A549 treated with RU486 at 1 μM for 4 hours (cell line): ENCODE measurements around the gene ZNF668. TPM values are rescaled to one million over a fixed set of nuclear protein-coding genes. Genes with fewer than 3 reads are reported as not detected.

Experiments
- total RNA-seq: library from RNA; stranded (reverse); fragments of 200-300 nt; extraction: Qiagen RNA extraction; gene quantifications from 5 replicates; pipeline ENCODE4 v1.2.3, GENCODE V29; 2022; ENCODE audit warnings: low read depth

The ZNF668 gene
- 11.0 to 20.6 TPM (median 18.0 TPM) in 5 replicates for total RNA-seq

GRCh38 chr16:31073970-31074813 is at the start of gene ZNF668, which contains the start of gene ZNF646:
ZNF668 (minus strand) TSS chr16:31074240; CDS start chr16:31064459, 9,781 bp downstream.
ZNF646 (plus strand) TSS chr16:31074422; CDS start chr16:31076325, 1,903 bp downstream.

DNA sequence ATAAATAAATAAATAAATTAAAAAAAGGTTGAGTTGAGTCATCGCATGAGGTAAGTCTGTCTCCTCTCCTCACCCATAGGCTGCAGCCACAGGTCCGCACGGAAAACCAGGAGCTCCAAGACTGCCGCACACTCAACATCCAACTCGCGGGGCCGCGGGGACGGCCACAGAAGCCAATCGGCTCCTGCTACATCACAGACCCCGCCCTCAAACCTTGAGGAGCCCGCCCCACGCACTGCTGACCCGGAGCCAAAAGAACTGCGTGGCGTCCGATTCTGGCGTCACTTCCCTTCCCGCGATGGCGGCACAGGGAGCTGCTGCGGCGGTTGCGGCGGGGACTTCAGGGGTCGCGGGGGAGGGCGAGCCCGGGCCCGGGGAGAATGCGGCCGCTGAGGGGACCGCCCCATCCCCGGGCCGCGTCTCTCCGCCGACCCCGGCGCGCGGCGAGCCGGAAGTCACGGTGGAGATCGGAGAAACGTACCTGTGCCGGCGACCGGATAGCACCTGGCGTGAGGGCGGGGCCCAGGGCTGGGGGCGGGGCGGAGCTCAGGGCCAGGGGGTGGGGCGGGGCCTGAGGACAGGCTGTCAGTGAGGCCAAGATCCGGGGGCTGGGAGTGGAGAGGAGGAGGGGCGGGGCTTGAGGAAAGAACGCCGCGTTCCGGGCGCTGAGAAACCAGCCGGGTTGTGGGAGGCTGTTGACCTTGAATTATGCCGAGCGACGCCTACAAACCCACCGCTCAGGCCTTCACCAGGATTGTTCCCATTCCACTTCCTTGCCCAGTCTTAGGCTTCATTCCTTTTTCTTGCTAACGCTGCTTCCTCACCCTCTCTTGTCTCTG is 43.6 kb upstream of the ZNF668 start, which contains the start of gene KAT8:
Gene KAT8, plus strand, starts transcription at position 281 of the 839 bp plus-strand sequence. Its CDS starts 18 bp downstream, at position 299.

DNA sequence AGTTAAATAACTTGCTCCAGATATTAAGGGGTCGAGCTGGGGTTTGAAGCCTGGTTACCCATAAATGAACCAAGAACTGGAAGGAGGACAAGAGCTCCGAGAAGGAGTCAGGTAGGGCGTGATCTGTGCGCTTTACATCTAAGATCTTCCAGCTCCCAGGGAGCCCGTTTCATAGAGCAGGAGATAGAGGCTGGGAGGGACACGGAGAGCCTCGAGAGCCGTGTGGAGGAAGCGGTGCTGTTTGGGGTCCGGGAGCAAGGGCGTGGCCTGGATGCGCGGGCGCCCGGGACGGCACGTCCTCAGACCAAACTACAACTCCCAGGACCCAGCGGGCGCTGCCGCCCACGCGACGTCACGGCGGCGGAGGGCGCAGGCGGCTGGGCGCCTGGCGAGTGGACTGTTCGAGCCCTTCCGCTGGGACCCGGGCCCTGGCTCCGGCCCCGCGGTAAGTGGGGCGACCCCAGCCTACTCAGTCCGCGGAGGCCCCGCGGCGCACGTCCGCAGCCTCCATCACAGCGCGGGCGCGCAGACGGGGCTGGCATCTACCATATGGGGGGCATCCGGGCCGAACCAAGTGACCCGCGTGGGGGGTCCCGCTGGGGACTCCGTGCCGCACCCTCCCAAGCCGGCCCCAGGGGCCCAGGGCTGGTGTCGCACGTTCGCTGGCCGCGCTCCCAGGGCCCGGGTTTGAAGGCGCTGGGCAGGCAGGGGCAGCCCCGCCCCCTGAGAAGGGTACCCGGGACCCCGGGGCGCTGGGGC is 34.2 kb upstream of the ZNF668 start, which contains the start of gene BCKDK:
Gene BCKDK, plus strand, starts transcription at position 352 of the 759 bp plus-strand sequence. CDS start 838 bp downstream, outside the sequence.

GRCh38 chr16:31094424-31095120 is 20.5 kb upstream of the ZNF668 start, which contains the start of gene VKORC1:
VKORC1 (minus strand) TSS chr16:31094797; CDS start chr16:31094729, 68 bp downstream.

GRCh38 chr16:31088459-31089183 is 14.6 kb upstream of the ZNF668 start, which contains the start of gene PRSS53:
PRSS53 (minus strand) TSS chr16:31088943; CDS start chr16:31088809, 134 bp downstream.

GRCh38 chr16:31032736-31033708 is 41.0 kb downstream of the ZNF668 start, which contains the start of gene STX4:
STX4 (plus strand) TSS chr16:31033558; CDS start chr16:31033806, 248 bp downstream.

Other genes with a start within 250 kb of the ZNF668 start
- 26.5 to 41.9 TPM (median 38.4 TPM) in 5 replicates for gene BCL7C, start 180.2 kb downstream of the ZNF668 start, total RNA-seq
- 0.08 to 0.23 TPM (median 0.16 TPM) in 4 of 5 replicates, not detected in the other for gene CTF1, start 177.6 kb downstream of the ZNF668 start, total RNA-seq
- gene FBXL19, start 150.7 kb downstream of the ZNF668 start, total RNA-seq = 11.6 to 23.8 TPM (median 19.2 TPM) in 5 replicates
- 9.1 to 16.9 TPM (median 13.9 TPM) in 5 replicates for gene ORAI3, start 125.2 kb downstream of the ZNF668 start, total RNA-seq
- 16.7 to 23.8 TPM (median 21.6 TPM) in 5 replicates for gene SETD1A, start 116.5 kb downstream of the ZNF668 start, total RNA-seq
- gene HSD3B7, start 89.0 kb downstream of the ZNF668 start, total RNA-seq = 11.4 to 17.0 TPM (median 13.8 TPM) in 5 replicates
- 1.5 to 2.1 TPM (median 1.5 TPM) in 5 replicates for gene STX1B, start 63.6 kb downstream of the ZNF668 start, total RNA-seq
- gene STX4, start 40.7 kb downstream of the ZNF668 start, total RNA-seq = 62.9 to 80.5 TPM (median 68.1 TPM) in 5 replicates
- 8.7 to 11.9 TPM (median 9.7 TPM) in 5 replicates for gene ZNF646, start 182 bp upstream of the ZNF668 start, total RNA-seq
- gene PRSS53, start 14.7 kb upstream of the ZNF668 start, total RNA-seq = 0.61 to 1.4 TPM (median 1.1 TPM) in 5 replicates
- gene VKORC1, start 20.6 kb upstream of the ZNF668 start, total RNA-seq = 101 to 142 TPM (median 140 TPM) in 5 replicates
- 34.4 to 51.3 TPM (median 45.9 TPM) in 5 replicates for gene BCKDK, start 34.1 kb upstream of the ZNF668 start, total RNA-seq
- 33.3 to 40.2 TPM (median 36.9 TPM) in 5 replicates for gene KAT8, start 43.4 kb upstream of the ZNF668 start, total RNA-seq
- gene PRSS8, start 61.5 kb upstream of the ZNF668 start, total RNA-seq = 0.26 to 0.91 TPM (median 0.28 TPM) in 5 replicates
- 0.29 to 1.2 TPM (median 0.65 TPM) in 5 replicates for gene PRSS36, start 75.8 kb upstream of the ZNF668 start, total RNA-seq
- gene FUS, start 105.9 kb upstream of the ZNF668 start, total RNA-seq = 501 to 589 TPM (median 572 TPM) in 5 replicates
- 27.9 to 44.1 TPM (median 37.7 TPM) in 5 replicates for gene PYCARD, start 128.5 kb upstream of the ZNF668 start, total RNA-seq
- gene TRIM72, start 139.9 kb upstream of the ZNF668 start, total RNA-seq = 0.02 to 0.14 TPM (median 0.05 TPM) in 5 replicates
- gene PYDC1, start 142.9 kb upstream of the ZNF668 start, total RNA-seq = not detected in 5 replicates
- gene ITGAM, start 185.7 kb upstream of the ZNF668 start, total RNA-seq = 1.9 to 2.9 TPM (median 2.1 TPM) in 5 replicates